Measurements from ENCODE around the gene FAHD2B.
"Not testable (repeated sequence)": the region's sequence is repeated elsewhere in the genome, so short reads cannot be mapped to it uniquely, and the experiment has no call there.

Gene FAHD2B

DNA sequence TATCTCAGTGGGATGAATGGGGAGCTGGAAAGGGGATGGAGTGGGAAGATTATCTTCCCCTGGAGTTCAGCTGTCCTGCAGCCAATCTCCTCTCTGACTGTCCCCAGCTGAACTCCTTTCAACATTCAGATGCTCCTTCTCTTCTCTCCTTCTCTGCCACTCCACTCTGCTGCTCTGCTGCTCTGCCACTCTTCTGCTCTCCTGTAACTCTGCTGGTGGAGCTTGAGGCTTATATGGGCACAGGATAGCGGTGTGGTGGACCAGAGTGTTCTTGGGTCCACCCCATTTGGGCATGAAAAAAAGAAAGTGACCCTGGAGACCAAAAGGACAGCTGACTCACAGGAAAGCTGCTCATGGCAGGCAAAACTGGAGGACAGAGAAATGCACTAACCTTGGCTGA is 26.6 kb downstream of the FAHD2B start:
- DNase-seq (ENCODE audit: low spot score), result no peak

DNA sequence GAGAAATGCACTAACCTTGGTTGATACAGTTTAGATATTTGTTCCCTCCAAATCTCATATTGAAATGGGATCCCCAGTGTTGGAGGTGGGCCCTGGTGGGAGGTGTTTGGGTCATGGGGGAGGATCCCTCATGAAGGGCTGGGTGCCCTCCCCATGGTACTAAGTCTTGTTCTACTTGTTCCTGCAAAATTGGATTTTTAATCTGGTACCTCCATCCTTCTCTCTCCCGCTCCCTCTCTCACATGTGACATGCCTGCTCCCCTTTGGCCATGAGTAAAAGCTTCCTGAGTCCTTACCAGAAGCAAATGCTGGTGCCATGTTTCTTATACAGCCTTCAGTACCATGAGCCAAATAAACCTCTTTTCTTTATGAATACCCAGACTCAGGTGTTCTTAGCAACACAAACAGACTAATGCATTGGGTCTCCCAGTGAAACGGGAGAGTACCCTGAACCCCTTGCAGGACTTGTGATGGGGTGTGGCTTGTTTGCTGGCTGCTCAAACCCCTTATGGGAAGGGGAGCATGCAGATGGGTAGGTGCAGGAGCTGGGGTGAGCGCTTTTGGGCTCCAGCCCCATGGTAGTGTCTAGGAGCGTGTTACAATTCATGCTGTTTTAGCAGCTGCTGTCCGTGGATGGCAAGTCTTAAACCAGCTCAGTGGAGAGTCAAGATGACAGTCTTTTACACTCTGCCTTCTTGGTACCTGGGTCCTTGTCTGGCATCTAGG is 27.2 kb downstream of the FAHD2B start:
- no peak for DNase-seq (ENCODE audit: low spot score)

DNA sequence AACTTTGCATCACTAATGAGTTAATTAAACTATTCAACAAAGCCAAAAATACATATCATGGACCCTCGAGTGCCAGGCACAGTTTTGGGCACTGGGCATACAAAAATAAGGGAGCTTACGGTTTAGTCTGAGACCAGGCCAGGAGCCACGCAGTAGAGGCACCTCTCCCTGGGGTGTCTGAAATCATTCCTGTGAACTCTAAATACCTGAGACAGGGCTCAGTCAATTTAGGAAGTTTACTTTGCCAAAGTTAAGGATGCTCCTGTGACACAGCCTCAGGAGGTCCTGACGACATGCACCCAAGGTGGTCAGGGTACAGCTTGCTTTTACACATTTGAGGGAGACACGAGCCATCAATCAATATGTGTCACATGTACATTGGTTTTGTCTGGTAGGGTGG is 28.7 kb downstream of the FAHD2B start:
- not testable (repeated sequence) for DNase-seq (ENCODE audit: low spot score)

DNA sequence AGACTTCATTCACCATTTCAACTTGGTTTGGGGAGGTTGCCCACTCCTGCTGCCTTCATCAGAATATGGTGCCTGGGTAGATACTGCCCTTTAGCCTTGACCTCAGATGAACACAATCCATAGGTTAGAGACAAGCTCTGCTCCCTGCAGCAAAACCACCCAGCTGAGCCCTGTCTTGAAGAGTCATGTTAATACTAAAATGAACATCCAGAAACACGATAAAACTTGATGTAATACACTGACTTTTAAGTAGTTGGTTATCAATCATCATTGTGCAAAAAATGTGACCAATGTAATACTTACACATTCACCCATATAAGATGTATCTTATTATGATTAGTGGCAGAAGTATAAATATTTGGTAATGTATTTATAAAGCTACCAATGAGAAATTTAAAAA is 32.7 kb downstream of the FAHD2B start:
- not testable (repeated sequence) for DNase-seq (ENCODE audit: low spot score)

DNA sequence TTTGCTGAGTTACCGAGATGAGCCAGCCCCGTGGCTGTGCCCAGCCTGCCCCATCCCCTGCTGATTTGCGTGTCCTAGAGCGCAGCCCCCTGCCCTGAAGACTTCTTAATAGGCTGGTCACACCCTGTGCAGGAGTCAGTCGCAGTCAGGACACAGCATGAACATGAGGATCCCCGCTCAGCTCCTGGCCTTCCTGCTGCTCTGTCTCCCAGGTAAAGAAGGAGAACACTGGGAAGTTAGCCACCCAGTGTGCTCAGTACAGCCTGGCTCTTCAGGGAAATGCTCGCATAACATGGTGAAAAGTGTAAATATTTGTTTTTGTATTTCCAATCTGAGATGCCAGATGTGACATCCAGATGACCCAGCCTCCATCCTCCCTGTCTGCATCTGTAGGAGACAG is 34.9 kb downstream of the FAHD2B start:
- DNase-seq (ENCODE audit: low spot score), result not testable (repeated sequence)

DNA sequence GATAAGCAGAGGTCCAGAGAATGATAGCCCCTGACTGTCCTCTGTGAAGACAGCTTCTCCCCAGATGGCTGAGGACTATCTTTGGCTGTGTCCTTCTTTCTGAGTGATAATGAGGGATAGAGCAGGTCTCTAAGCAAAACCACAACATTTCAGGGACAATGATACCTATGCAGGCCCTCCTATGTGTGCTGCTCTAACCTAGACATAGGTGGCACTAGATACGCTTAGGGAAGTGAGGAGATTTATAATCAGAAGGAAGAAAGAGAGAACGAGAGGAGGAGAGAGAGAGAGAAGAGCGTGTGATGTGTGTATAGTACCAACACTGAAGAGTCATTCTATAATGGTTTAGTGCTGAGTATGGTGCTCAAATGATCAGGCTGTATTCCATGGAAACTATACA is 38.5 kb downstream of the FAHD2B start:
- DNase-seq (ENCODE audit: low spot score), result not testable (repeated sequence)

DNA sequence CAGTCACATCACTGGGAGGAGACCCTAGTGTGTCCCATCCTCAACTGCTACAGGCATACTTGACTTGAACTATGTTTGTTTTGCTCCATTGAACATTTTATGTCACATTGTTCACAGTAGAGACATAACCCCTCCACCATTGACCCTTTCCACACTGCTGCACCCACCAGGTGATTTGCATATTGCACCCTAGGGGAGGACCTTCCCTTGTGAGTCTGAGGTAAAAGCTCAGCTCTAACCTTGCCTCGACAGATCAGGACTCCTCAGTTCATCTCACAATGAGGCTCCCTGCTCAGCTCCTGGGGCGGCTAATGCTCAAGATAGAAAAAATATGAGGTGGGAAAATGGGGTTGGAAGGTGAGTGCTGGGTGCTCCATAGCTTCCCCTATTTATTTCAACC is 44.6 kb downstream of the FAHD2B start:
- not testable (repeated sequence) for DNase-seq (ENCODE audit: low spot score)

DNA sequence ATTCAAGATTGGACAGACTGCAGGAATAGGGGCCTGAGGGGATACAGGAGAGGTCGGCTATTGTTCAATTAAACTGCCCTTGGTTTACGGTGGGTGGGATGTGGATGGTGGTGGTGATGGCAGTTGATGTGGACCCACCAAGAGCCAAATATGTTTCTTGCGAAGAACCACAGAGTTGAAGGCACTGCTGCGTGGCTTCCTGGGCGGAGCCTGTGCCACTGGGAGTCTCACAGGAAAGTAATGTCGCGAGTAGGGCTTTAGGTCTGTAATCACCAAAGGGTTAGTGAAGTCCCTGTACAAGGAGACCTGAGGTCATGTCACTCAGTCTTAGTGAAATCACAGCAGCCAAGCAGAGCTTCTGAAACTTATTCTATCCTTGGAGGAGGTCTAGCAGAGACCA is 46.2 kb downstream of the FAHD2B start:
- DNase-seq (ENCODE audit: low spot score), result not testable (repeated sequence)

DNA sequence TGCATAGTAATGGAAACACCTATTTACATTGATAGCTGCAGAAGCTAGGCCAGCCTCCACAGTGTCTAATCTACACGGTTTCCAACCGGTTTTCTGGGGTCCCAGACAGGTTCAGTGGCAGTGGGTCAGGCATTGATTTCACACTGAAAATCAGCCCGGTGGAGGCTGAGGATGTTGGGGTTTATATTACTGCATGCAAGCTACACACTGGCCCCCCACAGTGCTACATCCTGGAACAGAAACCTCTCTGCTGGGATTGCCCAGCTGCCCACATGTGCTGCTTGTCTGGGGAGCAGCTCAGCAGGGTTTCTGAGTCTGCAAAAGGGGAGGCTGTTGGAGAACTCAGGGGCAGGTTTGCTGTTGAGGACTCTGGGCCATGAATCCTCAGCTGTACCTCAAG is 48.0 kb downstream of the FAHD2B start:
- DNase-seq (ENCODE audit: low spot score), result not testable (repeated sequence)

DNA sequence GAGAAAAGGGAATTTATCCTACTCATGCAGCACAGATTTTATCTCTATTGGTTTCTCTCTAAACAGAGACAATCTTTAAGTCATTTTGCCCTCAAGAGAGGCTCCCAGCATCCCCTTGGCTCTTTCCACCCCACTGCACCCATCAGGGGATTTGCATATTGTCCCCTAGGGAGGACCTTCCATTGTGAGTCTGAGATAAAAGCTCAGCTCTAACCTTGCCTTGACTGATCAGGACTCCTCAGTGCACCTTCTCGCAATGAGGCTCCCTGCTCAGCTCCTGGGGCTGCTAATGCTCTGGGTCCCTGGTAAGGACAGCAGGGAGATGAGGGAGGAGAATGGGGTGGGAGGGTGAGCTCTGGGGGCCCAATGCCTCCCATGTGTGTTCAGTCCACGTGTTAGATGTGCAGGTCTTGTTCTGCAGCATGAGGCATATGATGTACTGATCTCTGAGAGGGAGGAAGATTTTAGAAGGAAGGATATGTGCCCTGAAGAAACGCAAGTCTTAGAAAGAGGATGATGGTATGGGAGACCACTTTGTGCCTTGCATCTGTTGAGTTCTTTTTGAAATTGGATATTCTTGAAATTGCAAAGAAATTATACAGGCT is 48.7 kb downstream of the FAHD2B start:
- not testable (repeated sequence) for DNase-seq (ENCODE audit: low spot score)
